H1 (cell line): ENCODE measurements around the gene TUT7. TPM values are rescaled to one million over a fixed set of nuclear protein-coding genes. Genes with fewer than 3 reads are reported as not detected.

ENCODE experiments used
- CTCF ChIA-PET: fragments of 300-600 bp; sonication (Branson Sonifier 250); formaldehyde crosslinking; loops from one replicate; lab custom pipeline; 2021; ENCODE audit not compliant: partially characterized antibody; lab: Charles Lee
- POLR2A ChIA-PET: fragments of 300-600 bp; sonication (Branson Sonifier 250); formaldehyde crosslinking; loops from one replicate; lab custom pipeline; 2021; ENCODE audit warnings: inconsistent platforms; ENCODE audit not compliant: partially characterized antibody; lab: Charles Lee
- DNase-seq, 2 experiments: peaks; one replicate each; pipeline versions ENCODE4 v3.0.0 to v3.0.0-alpha.2; 2010 to 2022; ENCODE audit warnings: low spot score in 2 of 2, low read depth in 1 of 2, mixed read lengths in 1 of 2
- FAIRE-seq: peaks from 2 replicates; lab custom pipeline; 2011; peaks lifted over from hg19 to GRCh38; lab: Jason Lieb, UNC
- H2AFZ ChIP-seq: 2 replicates; pipeline ENCODE4 v1.8.1; 2012; ENCODE audit warnings: low read length, inconsistent platforms
- H2AK5ac ChIP-seq: 2 replicates; pipeline ENCODE4 v1.6.1; 2013; ENCODE audit warnings: low read depth, low read length
- H2BK120ac ChIP-seq: replicated peaks from 2 replicates; pipeline ENCODE3; 2013; ENCODE audit warnings: low read depth, low read length, inconsistent platforms
- H2BK12ac ChIP-seq: 2 replicates; pipeline ENCODE4 v1.6.1; 2013; ENCODE audit warnings: low read depth, low read length
- H2BK15ac ChIP-seq: 2 replicates; pipeline ENCODE4 v1.6.1; 2013; ENCODE audit warnings: low read length
- H2BK20ac ChIP-seq: 2 replicates; pipeline ENCODE4 v1.6.1; 2013; ENCODE audit warnings: low read length
- H2BK5ac ChIP-seq: 2 replicates; pipeline ENCODE4 v1.6.1; 2013; ENCODE audit warnings: low read depth, low read length
- H3K14ac ChIP-seq: 2 replicates; pipeline ENCODE4 v1.6.1; 2013; ENCODE audit warnings: inconsistent platforms; ENCODE audit not compliant: insufficient read length
- H3K18ac ChIP-seq: 2 replicates; pipeline ENCODE4 v1.6.1; 2013; ENCODE audit warnings: low read length; ENCODE audit errors: extremely low read depth
- H3K23ac ChIP-seq: 2 replicates; pipeline ENCODE4 v1.6.1; 2013; ENCODE audit warnings: inconsistent platforms; ENCODE audit not compliant: insufficient read length
- H3K23me2 ChIP-seq: 2 replicates; pipeline ENCODE4 v1.6.1; 2013; ENCODE audit warnings: low read depth, low read length
- H3K27ac ChIP-seq: 2 replicates; pipeline ENCODE4 v1.6.1; 2011; ENCODE audit warnings: low read depth, low read length, inconsistent platforms
- H3K27me3 ChIP-seq, 4 experiments: replicated peaks in 1 of 4; 1 replicate in 1 of 4; 2 replicates in 3 of 4; pipeline versions ENCODE4 v1.6.1 to v1.8.1; 2011 to 2013; ENCODE audit warnings: low read length in 3 of 4, mild to moderate bottlenecking in 3 of 4, inconsistent platforms in 2 of 4, mixed read lengths in 2 of 4, moderate library complexity in 1 of 4; ENCODE audit not compliant: control insufficient read depth in 3 of 4, insufficient read depth in 3 of 4; ENCODE audit errors: extremely low read depth in 1 of 4
- H3K36me3 ChIP-seq, 4 experiments: 2 replicates each; pipeline versions ENCODE4 v1.6.1 to v1.8.1; 2011 to 2013; ENCODE audit warnings: mild to moderate bottlenecking in 4 of 4, low read length in 3 of 4, moderate library complexity in 2 of 4, control low read depth in 1 of 4, inconsistent platforms in 1 of 4; ENCODE audit not compliant: insufficient read depth in 4 of 4, control insufficient read depth in 2 of 4
- H3K4ac ChIP-seq: replicated peaks from 2 replicates; pipeline ENCODE3; 2013; ENCODE audit warnings: low read length, low read depth, mixed read lengths, inconsistent platforms; ENCODE audit not compliant: insufficient read length
- H3K4me1 ChIP-seq, 4 experiments: replicated peaks in 1 of 4; 1 replicate in 1 of 4; 2 replicates in 3 of 4; pipeline versions ENCODE4 v1.6.1 to v1.8.1; 2011 to 2013; ENCODE audit warnings: low read length in 3 of 4, inconsistent platforms in 2 of 4, mixed read lengths in 1 of 4; ENCODE audit not compliant: insufficient read depth in 4 of 4, control insufficient read depth in 3 of 4
- H3K4me2 ChIP-seq, 2 experiments: 2 replicates each; pipeline versions ENCODE4 v1.6.1 to v1.8.1; 2011 to 2013; ENCODE audit warnings: low read depth in 2 of 2, low read length in 2 of 2, control low read depth in 1 of 2, inconsistent platforms in 1 of 2, mild to moderate bottlenecking in 1 of 2; ENCODE audit not compliant: insufficient read depth in 1 of 2
- H3K4me3 ChIP-seq, 4 experiments: fragments of 200-600, 300-600 bp in 1 of 4; sonication (generic), shearing (Covaris generic), sonication (Bioruptor Twin) in 1 of 4; 2 replicates each; pipeline versions ENCODE4 v1.5.1 to v1.8.1; 2011 to 2016; ENCODE audit warnings: low read length in 4 of 4, low read depth in 3 of 4, control low read depth in 2 of 4, inconsistent platforms in 2 of 4, mild to moderate bottlenecking in 2 of 4, mixed read lengths in 1 of 4, moderate library complexity in 1 of 4; ENCODE audit not compliant: insufficient read depth in 2 of 4; ENCODE audit errors: extremely low read depth in 1 of 4
- H3K56ac ChIP-seq: replicated peaks from 2 replicates; pipeline ENCODE3; 2013; ENCODE audit warnings: low read depth, mild to moderate bottlenecking, mixed read lengths, low read length, inconsistent platforms; ENCODE audit not compliant: insufficient read length
- H3K79me1 ChIP-seq: 2 replicates; pipeline ENCODE4 v1.6.1; 2013; ENCODE audit warnings: low read depth, low read length, control low read depth
- H3K79me2 ChIP-seq, 2 experiments: 2 replicates each; pipeline versions ENCODE4 v1.6.1 to v1.8.1; 2012 to 2013; ENCODE audit warnings: low read length in 2 of 2, mild to moderate bottlenecking in 2 of 2, inconsistent platforms in 1 of 2; ENCODE audit not compliant: insufficient read depth in 2 of 2, control insufficient read depth in 1 of 2
- H3K9ac ChIP-seq, 4 experiments: replicated peaks in 1 of 4; 1 replicate in 1 of 4; 2 replicates in 3 of 4; pipeline versions ENCODE4 v1.6.1 to v1.8.1; 2011 to 2013; ENCODE audit warnings: low read depth in 3 of 4, low read length in 3 of 4, control low read depth in 2 of 4, mild to moderate bottlenecking in 2 of 4, moderate library complexity in 2 of 4, inconsistent platforms in 1 of 4; ENCODE audit errors: extremely low read depth in 1 of 4
- H3K9me3 ChIP-seq, 2 experiments: 2 replicates each; pipeline versions ENCODE4 v1.6.1 to v1.8.1; 2012 to 2013; ENCODE audit warnings: mild to moderate bottlenecking in 2 of 2, moderate library complexity in 2 of 2, control low read depth in 1 of 2, inconsistent platforms in 1 of 2, low read depth in 1 of 2, low read length in 1 of 2, mixed read lengths in 1 of 2; ENCODE audit not compliant: insufficient read depth in 2 of 2
- H4K20me1 ChIP-seq, 2 experiments: replicated peaks in 1 of 2; 2 replicates each; pipeline versions ENCODE3 to v1.8.1; 2011 to 2013; ENCODE audit warnings: inconsistent platforms in 2 of 2, low read length in 2 of 2, mild to moderate bottlenecking in 1 of 2; ENCODE audit not compliant: insufficient read depth in 2 of 2, control insufficient read depth in 1 of 2
- H4K5ac ChIP-seq: 2 replicates; pipeline ENCODE4 v1.6.1; 2013; ENCODE audit warnings: low read length, low read depth, mixed read lengths, inconsistent platforms; ENCODE audit not compliant: insufficient read length
- H4K8ac ChIP-seq: 2 replicates; pipeline ENCODE4 v1.8.0; 2013; ENCODE audit warnings: mild to moderate bottlenecking, moderate library complexity, low read length, inconsistent platforms; ENCODE audit not compliant: insufficient read depth; ENCODE audit errors: extremely low read depth
- H4K91ac ChIP-seq: replicated peaks from 2 replicates; pipeline ENCODE3; 2013; ENCODE audit warnings: low read length, mixed read lengths, inconsistent platforms; ENCODE audit not compliant: insufficient read length
- ASH2L ChIP-seq: fragments of 200-600, 300-600 bp; sonication (generic); IDR thresholded peaks from one replicate; pipeline ENCODE4 v1.7.1; 2017; ENCODE audit warnings: low read length
- CREB1 ChIP-seq: IDR thresholded peaks from 2 replicates; pipeline ENCODE4 v1.6.1; 2012; ENCODE audit warnings: inconsistent platforms
- EZH2 ChIP-seq: fragments of 200-600 bp; sonication (generic); IDR thresholded peaks from 2 replicates; pipeline ENCODE4 v1.7.1; 2012; ENCODE audit warnings: low read depth, mild to moderate bottlenecking, moderate library complexity, low read length, inconsistent platforms; ENCODE audit not compliant: severe bottlenecking
- GABPA ChIP-seq: IDR thresholded peaks from 2 replicates; pipeline ENCODE4 v1.6.1; 2011; ENCODE audit warnings: mild to moderate bottlenecking, low read length, moderate library complexity, borderline replicate concordance; ENCODE audit not compliant: insufficient read depth
- KDM1A ChIP-seq: fragments of 200-600, 300-600 bp; sonication (generic); IDR thresholded peaks from 2 replicates; pipeline ENCODE4 v1.7.1; 2016; ENCODE audit warnings: mild to moderate bottlenecking, low read length, borderline replicate concordance
- POLR2A ChIP-seq, 2 experiments: IDR thresholded peaks; 1 replicate in 1 of 2; 2 replicates in 1 of 2; pipeline ENCODE4 v1.6.1; 2011; ENCODE audit warnings: low read depth in 2 of 2, low read length in 2 of 2, mild to moderate bottlenecking in 2 of 2; ENCODE audit errors: control extremely low read depth in 1 of 2
- RAD21 ChIP-seq, 2 experiments: IDR thresholded peaks in 1 of 2; conservative IDR thresholded peaks in 1 of 2; 2 replicates each; pipeline ENCODE4 v1.6.1; 2011; ENCODE audit warnings: low read depth in 2 of 2, low read length in 2 of 2, improper control_type of control experiment in 1 of 2, inconsistent platforms in 1 of 2, mild to moderate bottlenecking in 1 of 2, moderate library complexity in 1 of 2
- RFX5 ChIP-seq: IDR thresholded peaks from 2 replicates; pipeline ENCODE4 v1.6.1; 2011; ENCODE audit warnings: low read depth, low read length, improper control_type of control experiment, borderline replicate concordance
- SAP30 ChIP-seq: fragments of 300-600 bp; sonication (generic); IDR thresholded peaks from 2 replicates; pipeline ENCODE4 v1.7.1; 2012; ENCODE audit warnings: low read length, moderate library complexity, mild to moderate bottlenecking, inconsistent platforms; ENCODE audit not compliant: insufficient read depth, insufficient replicate concordance
- SP1 ChIP-seq: IDR thresholded peaks from 2 replicates; pipeline ENCODE4 v1.6.1; 2011; ENCODE audit warnings: low read depth, low read length
- SP4 ChIP-seq: IDR thresholded peaks from 2 replicates; pipeline ENCODE4 v1.6.1; 2012; ENCODE audit warnings: low read length, inconsistent platforms
- SUZ12 ChIP-seq: fragments of 200-600 bp; sonication (generic); IDR thresholded peaks from 2 replicates; pipeline ENCODE4 v1.6.1; 2012; ENCODE audit warnings: mild to moderate bottlenecking, inconsistent platforms, low read length, moderate library complexity, mixed read lengths
- TBP ChIP-seq: IDR thresholded peaks from 2 replicates; pipeline ENCODE4 v1.6.1; 2011; ENCODE audit warnings: low read depth, low read length, improper control_type of control experiment
- USF2 ChIP-seq: IDR thresholded peaks from 2 replicates; pipeline ENCODE4 v1.6.1; 2011; ENCODE audit warnings: low read length, improper control_type of control experiment
- WGBS, 2 experiments: shearing (Covaris generic) in 1 of 2; methylation state at CpG; one replicate each; pipeline versions ENCODE4 v1.1.6 to v1.1.7; 2013 to 2015; ENCODE audit warnings: low lambda C conversion rate in 2 of 2, mixed read lengths in 2 of 2, inconsistent platforms in 1 of 2, low coverage in 1 of 2, missing lambda C conversion rate in 1 of 2; ENCODE audit not compliant: insufficient replicate concordance in 2 of 2, insufficient coverage in 1 of 2, insufficient read length in 1 of 2; ENCODE audit errors: extremely low coverage in 1 of 2, missing lambda C conversion rate in 1 of 2; 5-methylcytosine and 5-hydroxymethylcytosine counted together
- polyA plus RNA-seq, 7 experiments: library from polyadenylated mRNA; depleted of rRNA in 3 of 7; stranded (reverse) in 5 of 7; unstranded in 2 of 7; fragments of >200 nt in 5 of 7; fragments of 200-250 nt in 2 of 7; gene quantifications; 1 replicate in 5 of 7; 2 replicates in 1 of 7; 4 replicates in 1 of 7; pipeline versions ENCODE4 v1.2.1 to v1.2.3, GENCODE V29; 2011 to 2013; ENCODE audit warnings: missing spikeins in 2 of 7, mixed read lengths in 2 of 7
- total RNA-seq: library from RNA; stranded (reverse); fragmentation: NEBNext Ultra II Directional; extraction: Animal tissue kit (Norgen Biotek cat#: 25700); gene quantifications from 2 replicates; pipeline ENCODE4 v1.2.1, GENCODE V29; 2021

The TUT7 gene
- total and polyA plus RNA-seq, 2 of the 8 experiments (the other 6 are each of a cell fraction or from before 2014, with no cell fraction given) = 4.8 to 19.3 TPM

GRCh38 chr9:86301686-86302085, 52.5 kb downstream of the TUT7 start:
- POLR2A ChIA-PET = no interaction called here
- CTCF ChIA-PET = no interaction called here
- TF ChIP-seq RFX5 = no peak
- TF ChIP-seq SAP30 = no peak
- no peak for TF ChIP-seq USF2
- TF ChIP-seq SUZ12 = no peak
- no peak for TF ChIP-seq SP4
- no peak for TF ChIP-seq CREB1
- TF ChIP-seq ASH2L = no peak
- TF ChIP-seq POLR2A (IDR thresholded peaks at IDR 0.05; ENCODE audit: control extremely low read depth in 1 of 2, low read depth in 2 of 2, low read length in 2 of 2) = no peak
- no peak for TF ChIP-seq SP1
- no peak for TF ChIP-seq GABPA
- no peak for TF ChIP-seq KDM1A
- TF ChIP-seq TBP = no peak
- TF ChIP-seq EZH2 = no peak
- no peak for TF ChIP-seq RAD21 (IDR thresholded peaks at IDR 0.05 in 1 of 2, conservative IDR thresholded peaks at IDR 0.05 in 1 of 2; ENCODE audit: low read depth in 2 of 2, low read length in 2 of 2)

More at GRCh38 chr9:86301686-86302085, 52.5 kb downstream of the TUT7 start:
- H3K79me1 ChIP-seq = no peaks in the 10 kb centered on the region
- DNase-seq = no peak
- no peak overlapping the region for H3K18ac ChIP-seq
- H3K27ac ChIP-seq = no peak overlapping the region
- H2BK20ac ChIP-seq = no peak overlapping the region
- no peak for FAIRE-seq
- H3K4me3 ChIP-seq = no peak overlapping the region
- no peak overlapping the region for H2BK15ac ChIP-seq
- no peaks in the 10 kb centered on the region for H4K20me1 ChIP-seq
- no peak overlapping the region for H3K4me2 ChIP-seq
- peaks cover 0 to 12% (median 8%) of the 10 kb centered on the region in 4 experiments; a peak in 3 of 7 replicates for H3K4me1 ChIP-seq
- no peak overlapping the region for H4K91ac ChIP-seq
- H3K9me3 ChIP-seq = no peaks in the 10 kb centered on the region
- H3K56ac ChIP-seq = no peak overlapping the region
- no peak overlapping the region for H3K23ac ChIP-seq
- H2BK12ac ChIP-seq = no peak overlapping the region
- H3K27me3 ChIP-seq = no peaks in the 10 kb centered on the region
- no peak overlapping the region for H2BK120ac ChIP-seq
- H2AK5ac ChIP-seq = no peak overlapping the region
- no peaks in the 10 kb centered on the region for H3K79me2 ChIP-seq
- 93% methylated on average over 1 of the region's 1 CpG; no CpG with 5 or more reads in 1 of the 2 experiments for WGBS, 2 experiments
- H4K5ac ChIP-seq = no peak overlapping the region
- no peak overlapping the region for H3K9ac ChIP-seq
- peaks cover 5 to 67% (median 30%) of the 10 kb centered on the region in 4 experiments; a peak in 7 of 8 replicates for H3K36me3 ChIP-seq
- no peak overlapping the region for H3K4ac ChIP-seq
- no peak overlapping the region for H3K14ac ChIP-seq
- no peak overlapping the region for H4K8ac ChIP-seq
- H2BK5ac ChIP-seq = no peak overlapping the region
- H3K23me2 ChIP-seq = no peaks in the 10 kb centered on the region
- no peak overlapping the region for H2AFZ ChIP-seq
